GM13976 (cell line): ENCODE data around the gene GMCL1.
A peak's percentile ranks its signal among the peaks of the same experiment; 100 is the strongest.

ENCODE experiments used
- DNase-seq: peaks from one replicate; pipeline ENCODE4 v3.0.0; 2012; ENCODE audit warnings: low spot score
- CTCF ChIP-seq: IDR thresholded peaks from 2 replicates; pipeline ENCODE4 v1.5.1; 2012; ENCODE audit warnings: borderline replicate concordance, mild to moderate bottlenecking; ENCODE audit not compliant: insufficient read depth; ENCODE audit errors: extremely low read depth, missing control alignments, control extremely low read depth
- in situ Hi-C: fragments of 300-500 bp; cut with MboI; formaldehyde crosslinking; loops from one replicate; pipeline ENCODE4 v1.12.0; 2022; ENCODE audit warnings: low sequenced_read_pairs, mixed read lengths, inconsistent platforms; ENCODE audit not compliant: unreplicated experiment

The GMCL1 gene

GRCh38 chr2:69807821-69808540 lies 21.5 kb upstream of the GMCL1 start:
- DNase-seq, result no peak
- TF ChIP-seq CTCF, result no peak
- in situ Hi-C loops, result no loop called here

- no peak for DNase-seq
- in situ Hi-C loops, result loop anchor here (5.0 kb wide), 1 partner anchor 73 kb away; no protein-coding TSS in a partner anchor
- no peak for TF ChIP-seq CTCF
These were observed 18.9 kb upstream of the GMCL1 start for GRCh38 chr2:69810550-69810949.

- in situ Hi-C loops, result loop anchor here (5.0 kb wide), 1 partner anchor 74 kb away; no protein-coding TSS in a partner anchor
- no peak for TF ChIP-seq CTCF
- no peak for DNase-seq
These were observed 18.4 kb upstream of the GMCL1 start for GRCh38 chr2:69811018-69811417.

GRCh38 chr2:69811591-69811990 lies 17.9 kb upstream of the GMCL1 start:
- TF ChIP-seq CTCF, result no peak
- in situ Hi-C loops, result loop anchor here (5.0 kb wide), 1 partner anchor 74 kb away; no protein-coding TSS in a partner anchor
- no peak for DNase-seq

GRCh38 chr2:69815717-69816116 lies 13.7 kb upstream of the GMCL1 start:
- TF ChIP-seq CTCF, result no peak
- DNase-seq, result no peak
- in situ Hi-C loops, result no loop called here

- in situ Hi-C loops, result no loop called here
- peak; percentile 75 for TF ChIP-seq CTCF
- DNase-seq, result peak; percentile 59
These were observed 12.4 kb upstream of the GMCL1 start for GRCh38 chr2:69816923-69817542.
